Measurements from ENCODE around the gene OR14J1.
"Not testable (repeated sequence)": the region's sequence is repeated elsewhere in the genome, so short reads cannot be mapped to it uniquely, and the experiment has no call there.

The OR14J1 gene

GRCh38 chr6:29295623-29296022 lies 5.9 kb upstream of the OR14J1 start:
- no peak for TF ChIP-seq ZFX (IDR thresholded peaks at IDR 0.05)
- TF ChIP-seq, protein P1, sequence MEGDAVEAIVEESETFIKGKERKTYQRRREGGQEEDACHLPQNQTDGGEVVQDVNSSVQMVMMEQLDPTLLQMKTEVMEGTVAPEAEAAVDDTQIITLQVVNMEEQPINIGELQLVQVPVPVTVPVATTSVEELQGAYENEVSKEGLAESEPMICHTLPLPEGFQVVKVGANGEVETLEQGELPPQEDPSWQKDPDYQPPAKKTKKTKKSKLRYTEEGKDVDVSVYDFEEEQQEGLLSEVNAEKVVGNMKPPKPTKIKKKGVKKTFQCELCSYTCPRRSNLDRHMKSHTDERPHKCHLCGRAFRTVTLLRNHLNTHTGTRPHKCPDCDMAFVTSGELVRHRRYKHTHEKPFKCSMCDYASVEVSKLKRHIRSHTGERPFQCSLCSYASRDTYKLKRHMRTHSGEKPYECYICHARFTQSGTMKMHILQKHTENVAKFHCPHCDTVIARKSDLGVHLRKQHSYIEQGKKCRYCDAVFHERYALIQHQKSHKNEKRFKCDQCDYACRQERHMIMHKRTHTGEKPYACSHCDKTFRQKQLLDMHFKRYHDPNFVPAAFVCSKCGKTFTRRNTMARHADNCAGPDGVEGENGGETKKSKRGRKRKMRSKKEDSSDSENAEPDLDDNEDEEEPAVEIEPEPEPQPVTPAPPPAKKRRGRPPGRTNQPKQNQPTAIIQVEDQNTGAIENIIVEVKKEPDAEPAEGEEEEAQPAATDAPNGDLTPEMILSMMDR (conservative IDR thresholded peaks at IDR 0.05) = no peak

GRCh38 chr6:29319931-29320330 lies 18.4 kb downstream of the OR14J1 start:
- no peak overlapping the region for H3K27ac ChIP-seq
- no peak for TF ChIP-seq ZFX (IDR thresholded peaks at IDR 0.05)
- TF ChIP-seq, protein P1 (conservative IDR thresholded peaks at IDR 0.05) = no peak

More at GRCh38 chr6:29295623-29296022, 5.9 kb upstream of the OR14J1 start:
- no peak overlapping the region for H3K27ac ChIP-seq

DNA sequence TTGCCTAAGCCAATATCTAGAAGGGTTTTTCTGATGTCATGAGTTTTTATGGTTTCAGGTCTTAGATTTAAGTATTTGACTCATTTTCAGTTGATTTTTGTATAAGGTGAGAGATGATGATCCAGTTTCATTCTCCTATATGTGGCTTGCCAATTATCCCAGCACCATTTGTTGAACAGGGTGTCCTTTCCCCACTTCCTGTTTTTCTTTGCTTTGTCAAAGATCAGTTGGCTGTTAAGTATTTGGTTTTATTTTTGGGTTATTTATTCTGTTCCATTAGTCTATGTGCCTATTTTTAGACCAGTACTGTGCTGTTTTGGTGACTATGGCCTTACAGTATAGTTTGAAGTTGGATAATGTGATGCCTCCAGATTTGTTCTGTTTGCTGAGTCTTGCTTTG lies 21.8 kb downstream of the OR14J1 start:
- not testable (repeated sequence) for H3K27ac ChIP-seq

DNA sequence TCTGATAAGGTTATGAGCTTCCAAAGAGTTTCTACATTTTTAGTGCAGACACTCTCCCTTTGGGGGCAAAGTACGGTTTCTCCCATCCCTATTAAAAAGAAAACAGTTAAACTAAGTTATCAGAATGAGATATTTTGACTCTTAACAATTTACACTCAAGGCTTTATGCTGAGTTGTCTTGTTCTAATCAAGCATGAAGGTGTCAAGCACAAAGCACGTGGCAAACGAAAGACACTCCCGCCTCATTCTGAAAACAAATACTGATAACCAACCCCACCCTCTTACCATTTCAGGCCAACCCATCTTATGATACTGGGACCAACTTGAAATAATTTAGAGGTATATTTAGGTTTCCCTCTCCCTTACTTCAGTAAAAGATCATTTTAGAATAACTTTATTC lies 24.3 kb downstream of the OR14J1 start:
- H3K27ac ChIP-seq = no peak overlapping the region
- no peak for TF ChIP-seq ZFX (IDR thresholded peaks at IDR 0.05)
- TF ChIP-seq, protein P1 (conservative IDR thresholded peaks at IDR 0.05) = no peak

DNA sequence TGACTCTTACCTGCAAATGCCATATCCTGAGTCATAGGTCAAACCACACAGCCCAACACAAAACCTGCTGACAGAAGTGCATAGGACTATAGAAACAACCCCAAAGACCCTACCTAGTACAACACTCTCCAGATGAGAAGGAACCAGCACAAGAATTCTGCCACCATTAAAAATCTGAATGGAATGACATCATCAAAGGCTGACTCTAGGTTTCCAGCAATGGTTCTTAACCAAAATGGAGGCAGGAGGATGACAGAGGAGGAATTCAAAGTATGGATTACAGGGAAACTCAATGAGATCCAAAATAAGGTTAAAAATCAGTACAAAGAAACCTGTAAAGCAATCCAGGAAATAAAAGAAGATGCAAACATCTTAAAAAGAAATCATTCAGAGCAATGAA lies 31.2 kb downstream of the OR14J1 start:
- TF ChIP-seq, protein P1 (conservative IDR thresholded peaks at IDR 0.05) = no peak
- no peak for TF ChIP-seq ZFX (IDR thresholded peaks at IDR 0.05)

DNA sequence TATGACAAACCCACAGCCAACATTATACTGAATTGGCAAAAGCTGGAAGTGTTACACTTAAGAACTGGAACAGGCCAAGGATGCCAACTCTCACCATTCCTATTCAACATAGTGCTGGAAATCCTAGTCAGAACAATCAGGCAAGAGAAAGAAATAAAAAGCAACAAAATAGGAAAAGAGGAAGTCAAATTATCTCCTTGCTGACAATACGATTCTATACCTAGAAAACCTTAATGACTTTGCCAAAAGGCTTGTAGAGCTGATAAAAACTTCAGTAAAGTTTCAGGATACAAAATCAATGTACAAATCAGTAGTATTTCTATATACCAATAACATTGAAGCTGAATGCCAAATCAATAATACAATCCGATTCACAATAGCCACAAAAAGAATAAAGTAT lies 34.8 kb downstream of the OR14J1 start:
- TF ChIP-seq, protein P1 (conservative IDR thresholded peaks at IDR 0.05) = no peak
- TF ChIP-seq ZFX (IDR thresholded peaks at IDR 0.05) = no peak
- H3K27ac ChIP-seq = no peak overlapping the region

More for the DNA sequence above, 31.2 kb downstream of the OR14J1 start:
- no peak overlapping the region for H3K27ac ChIP-seq

DNA sequence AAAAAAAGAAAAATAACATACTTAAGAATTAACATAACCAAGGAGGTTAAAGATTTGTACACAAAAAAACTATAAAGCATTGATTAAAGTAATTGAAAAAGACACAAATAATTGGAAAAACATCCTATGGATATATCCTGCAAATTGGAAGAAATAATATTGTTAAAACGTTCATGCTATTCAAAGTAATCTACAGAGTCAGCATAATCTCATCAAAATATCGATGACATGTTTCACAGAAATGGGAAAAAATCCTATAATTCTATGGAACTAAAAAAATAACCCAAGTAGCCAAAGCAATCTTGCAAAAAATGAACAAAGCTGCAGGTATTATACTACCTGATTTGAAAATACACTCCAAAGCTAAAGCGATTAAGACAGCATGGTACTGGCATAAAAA lies 43.9 kb downstream of the OR14J1 start:
- no peak overlapping the region for H3K27ac ChIP-seq
- no peak for TF ChIP-seq ZFX (IDR thresholded peaks at IDR 0.05)
- TF ChIP-seq, protein P1 (conservative IDR thresholded peaks at IDR 0.05) = no peak

GRCh38 chr6:29349348-29349747 lies 47.8 kb downstream of the OR14J1 start:
- H3K27ac ChIP-seq = not testable (repeated sequence)

- TF ChIP-seq, protein P1 (conservative IDR thresholded peaks at IDR 0.05) = no peak
- no peak for TF ChIP-seq ZFX (IDR thresholded peaks at IDR 0.05)
- no peak overlapping the region for H3K27ac ChIP-seq
Observed at GRCh38 chr6:29354980-29355379, 53.5 kb downstream of the OR14J1 start.
